GM18909 (cell line): Measurements from ENCODE around the gene IL11.

Source experiments
- ATAC-seq: cut with Tn5 transposase; IDR thresholded peaks from one replicate; pipeline ENCODE4 v1.9.1; 2021; ENCODE audit warnings: mild to moderate bottlenecking; ENCODE audit not compliant: unreplicated experiment, poor library complexity

Gene IL11

DNA sequence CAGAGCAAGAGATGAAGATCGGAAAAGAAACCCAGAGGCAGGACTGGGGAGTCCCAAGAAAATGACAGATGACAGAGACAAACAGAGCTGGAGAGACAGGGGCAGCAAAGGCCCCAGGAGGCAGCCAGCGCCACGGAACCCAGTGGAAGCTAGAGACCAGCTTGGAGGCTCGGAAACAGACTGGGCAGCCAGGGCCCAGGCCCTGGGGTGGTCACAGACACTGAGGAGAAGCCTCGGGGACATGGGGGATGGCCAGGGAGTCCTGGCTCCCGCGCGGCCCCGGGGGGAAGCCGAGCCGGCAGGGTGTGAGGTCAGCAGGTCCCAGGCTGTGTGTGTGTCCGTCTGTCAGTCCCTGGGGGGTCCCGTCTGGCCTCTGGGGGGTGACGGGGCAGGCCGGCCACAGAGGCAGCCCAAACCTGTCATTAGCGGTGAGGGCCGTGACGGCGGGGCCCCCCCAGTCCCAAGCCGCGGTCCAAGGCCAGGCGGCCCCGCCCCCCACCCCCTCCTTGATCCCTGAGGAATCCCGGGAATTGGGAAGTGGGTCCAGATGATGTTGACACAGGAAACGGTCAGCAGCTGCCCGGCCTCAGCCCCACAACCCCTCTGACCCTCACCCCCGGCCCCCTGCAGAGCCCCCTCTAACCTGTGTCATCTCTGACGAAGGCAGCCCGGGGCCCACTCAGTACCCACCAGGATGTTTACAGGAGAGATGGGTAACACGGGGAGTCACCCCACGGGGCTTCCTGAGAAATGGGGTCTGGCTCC is 3.9 kb upstream of the IL11 start:
- no peak for ATAC-seq

- no peak for ATAC-seq
Measured at GRCh38 chr19:55373306-55373992, 3.2 kb upstream of the IL11 start.

- ATAC-seq: no peak
Measured at GRCh38 chr19:55372316-55373081, 2.2 kb upstream of the IL11 start.

- ATAC-seq: no peak
Measured at GRCh38 chr19:55369653-55370304, 484 bp downstream of the IL11 start.

GRCh38 chr19:55368701-55369563 is 1.3 kb downstream of the IL11 start:
- no peak for ATAC-seq

GRCh38 chr19:55368106-55368505 is 2.2 kb downstream of the IL11 start:
- ATAC-seq: no peak

GRCh38 chr19:55366790-55367189 is 3.5 kb downstream of the IL11 start:
- ATAC-seq: no peak

GRCh38 chr19:55365964-55366363 is 4.3 kb downstream of the IL11 start:
- ATAC-seq: no peak

DNA sequence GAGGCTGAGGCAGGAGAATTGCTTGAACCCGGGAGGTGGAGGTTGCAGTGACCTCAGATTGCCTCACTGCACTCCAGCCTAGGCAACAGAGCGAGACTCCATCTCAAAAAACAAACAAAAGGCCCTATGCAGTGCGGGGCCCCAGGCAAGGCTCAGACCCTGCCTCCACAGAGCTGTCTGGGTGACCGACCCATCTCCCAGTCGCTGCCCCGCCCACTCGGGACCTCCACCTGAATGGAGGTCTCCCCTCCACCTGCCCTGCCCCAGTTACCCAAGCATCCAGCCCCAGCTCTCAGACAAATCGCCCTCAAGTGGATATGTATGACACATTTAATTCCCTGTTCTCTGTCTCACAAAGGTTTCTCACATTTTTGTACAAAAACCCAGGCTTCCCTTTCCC is 5.0 kb downstream of the IL11 start:
- ATAC-seq: no peak

- ATAC-seq: no peak
Measured at GRCh38 chr19:55362990-55363716, 7.1 kb downstream of the IL11 start, which contains the start of gene GARIN5B. GARIN5B (minus strand) TSS chr19:55363260; CDS start chr19:55363066, 194 bp downstream.

DNA sequence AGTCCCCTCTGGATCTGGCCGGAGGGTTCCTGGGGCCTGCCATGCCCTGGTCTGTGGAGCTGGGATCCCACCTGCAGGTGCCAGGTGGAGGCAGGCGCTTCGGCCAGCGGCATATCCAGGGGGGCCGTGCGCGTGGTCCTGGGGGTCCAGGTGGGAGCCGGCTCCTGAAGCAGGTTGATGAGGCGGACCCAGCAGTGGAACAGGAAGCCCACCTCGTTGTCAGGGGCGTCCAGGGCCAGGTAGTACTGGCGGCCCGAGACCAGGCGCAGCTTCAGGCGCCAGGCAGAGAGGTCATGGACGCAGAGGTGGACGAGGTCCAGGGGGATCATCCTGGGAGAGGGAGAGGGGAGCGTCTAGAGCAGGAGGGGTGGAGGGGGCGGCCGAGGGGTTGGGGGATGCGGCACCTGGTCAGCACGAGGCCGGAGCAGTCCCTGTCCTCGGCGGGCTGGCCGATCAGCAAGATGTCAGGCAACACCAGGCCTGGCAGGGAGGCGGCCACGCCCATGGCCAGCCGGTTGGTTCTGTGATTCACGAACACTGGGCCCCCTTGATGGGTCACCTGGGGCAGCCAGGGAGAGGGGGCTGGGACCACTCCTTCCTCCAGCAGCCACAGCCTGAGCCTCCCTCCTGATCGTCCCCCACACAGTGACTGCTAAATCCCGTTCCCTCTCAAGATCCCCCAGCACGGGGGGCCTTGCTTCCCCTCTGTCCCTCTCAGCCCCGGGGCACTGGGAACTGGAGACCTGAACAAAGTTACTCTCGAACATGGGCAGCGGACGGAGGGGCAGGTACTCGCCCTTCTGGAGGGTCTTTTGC is 7.9 kb downstream of the IL11 start:
- no peak for ATAC-seq

GRCh38 chr19:55360902-55361301 is 9.4 kb downstream of the IL11 start:
- ATAC-seq: no peak

- no peak for ATAC-seq
Measured at GRCh38 chr19:55358943-55359908, 11.0 kb downstream of the IL11 start.

DNA sequence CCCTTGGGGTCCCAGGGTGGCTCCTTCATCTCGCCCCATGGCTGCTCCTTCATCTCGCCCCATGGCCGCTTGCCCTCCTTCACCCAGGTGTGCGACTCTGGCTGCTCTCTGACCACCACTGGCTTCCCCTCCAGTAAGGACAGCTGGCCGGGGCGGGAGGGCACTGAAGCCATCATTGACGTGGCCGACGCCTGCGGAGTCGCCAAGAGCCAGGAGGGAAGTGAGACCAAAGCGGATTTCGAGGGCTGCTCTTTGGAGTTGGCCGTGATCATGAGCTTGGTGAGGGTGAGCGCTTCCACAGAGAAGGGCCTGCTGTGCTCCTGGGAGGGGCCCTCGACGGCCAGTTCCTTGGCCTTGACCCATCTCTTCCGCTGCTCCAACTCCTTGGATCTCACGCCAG is 11.8 kb downstream of the IL11 start:
- no peak for ATAC-seq

GRCh38 chr19:55355213-55355821 is 14.9 kb downstream of the IL11 start:
- ATAC-seq: no peak

- ATAC-seq: no peak
Measured at GRCh38 chr19:55354698-55355212, 15.5 kb downstream of the IL11 start, which contains the start of gene COX6B2. COX6B2 (minus strand) TSS chr19:55354719; CDS start chr19:55354521, 198 bp downstream.
